HG02870 (cell line): ENCODE results near the gene RAB11FIP2.

Source experiments
- ATAC-seq: cut with Tn5 transposase; IDR thresholded peaks from one replicate; pipeline ENCODE4 v1.9.1; 2021; ENCODE audit warnings: mild to moderate bottlenecking, moderate library complexity; ENCODE audit not compliant: unreplicated experiment

Gene RAB11FIP2

DNA sequence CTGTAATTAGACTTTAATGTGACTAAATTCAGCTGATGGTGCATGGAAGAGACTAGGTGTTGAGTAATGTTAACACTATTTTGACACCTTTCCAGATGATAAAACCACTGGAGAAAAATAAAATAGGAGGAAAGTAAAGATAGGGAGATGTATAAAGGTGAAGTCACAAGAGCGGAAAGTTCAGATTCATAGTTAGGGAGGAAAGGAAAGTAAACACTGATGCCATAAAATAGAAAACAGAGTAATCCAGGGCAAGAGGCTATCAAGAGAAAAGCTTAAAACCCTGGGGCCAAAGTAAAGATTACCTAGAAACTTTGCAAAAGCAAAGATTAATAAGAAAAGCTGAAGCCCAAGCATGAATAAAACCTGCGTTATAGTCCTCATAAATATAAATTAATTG, 62.8 kb downstream of the RAB11FIP2 start:
- no peak for ATAC-seq

DNA sequence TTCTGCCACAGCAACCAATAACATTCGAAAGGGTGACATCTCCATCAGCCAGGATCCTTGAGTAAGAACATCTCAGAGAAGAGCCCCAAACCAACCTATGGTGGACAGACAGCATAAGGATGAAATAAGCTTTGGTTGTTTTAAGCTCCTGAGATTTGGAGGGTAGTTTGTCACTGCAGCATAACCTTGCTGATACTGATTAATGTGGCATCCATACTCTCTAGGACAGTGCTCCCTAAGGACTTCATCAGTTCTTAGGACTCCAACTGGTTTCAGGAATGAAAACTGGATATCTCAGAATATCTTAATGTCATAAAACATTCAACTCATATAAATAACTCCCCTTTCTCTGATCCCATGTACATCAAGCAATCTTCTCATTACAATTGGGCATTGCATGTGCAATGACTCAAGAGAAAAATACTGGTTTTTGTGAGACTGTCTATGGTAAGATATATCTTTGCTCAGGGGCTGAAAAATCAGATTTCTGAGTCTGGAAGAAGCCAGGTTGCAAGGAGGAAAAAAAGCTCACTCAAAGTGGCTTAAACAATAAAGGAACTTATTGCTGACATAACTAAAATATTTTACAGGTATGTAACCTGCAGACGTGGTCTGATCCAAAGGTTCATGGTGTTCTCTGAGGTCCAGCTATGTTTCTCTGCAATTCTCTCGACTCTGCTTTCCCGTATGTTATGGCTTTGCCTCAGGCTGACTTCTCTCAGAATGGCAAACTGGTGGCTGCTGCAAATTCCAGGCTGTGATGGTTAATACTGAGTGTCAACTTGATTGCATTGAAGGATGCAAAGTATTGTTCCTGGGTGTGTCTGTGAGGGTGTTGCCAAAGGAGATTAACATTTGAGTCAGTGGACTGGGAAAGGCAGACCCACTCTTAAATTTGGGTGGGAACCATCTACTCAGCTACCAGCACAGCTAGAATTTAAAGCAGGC, 65.7 kb downstream of the RAB11FIP2 start:
- no peak for ATAC-seq

DNA sequence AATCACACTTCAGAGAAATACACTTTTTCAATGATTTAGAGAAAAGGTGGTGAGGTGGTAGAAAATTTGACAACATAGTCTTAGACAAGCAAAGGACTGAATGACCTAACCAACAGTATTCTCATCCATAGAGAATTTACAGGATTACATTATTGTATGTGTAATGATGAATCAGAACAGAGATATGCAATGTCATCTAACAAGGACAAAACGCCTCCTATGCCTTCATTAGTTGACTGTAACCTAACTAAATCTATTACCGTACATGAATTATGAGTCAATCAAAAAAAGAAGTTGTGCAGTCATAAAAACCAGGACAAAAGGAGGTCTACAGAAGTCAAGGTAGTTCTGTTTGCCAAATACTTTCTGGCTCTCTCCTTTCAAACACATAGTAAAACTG, 66.5 kb downstream of the RAB11FIP2 start:
- no peak for ATAC-seq

DNA sequence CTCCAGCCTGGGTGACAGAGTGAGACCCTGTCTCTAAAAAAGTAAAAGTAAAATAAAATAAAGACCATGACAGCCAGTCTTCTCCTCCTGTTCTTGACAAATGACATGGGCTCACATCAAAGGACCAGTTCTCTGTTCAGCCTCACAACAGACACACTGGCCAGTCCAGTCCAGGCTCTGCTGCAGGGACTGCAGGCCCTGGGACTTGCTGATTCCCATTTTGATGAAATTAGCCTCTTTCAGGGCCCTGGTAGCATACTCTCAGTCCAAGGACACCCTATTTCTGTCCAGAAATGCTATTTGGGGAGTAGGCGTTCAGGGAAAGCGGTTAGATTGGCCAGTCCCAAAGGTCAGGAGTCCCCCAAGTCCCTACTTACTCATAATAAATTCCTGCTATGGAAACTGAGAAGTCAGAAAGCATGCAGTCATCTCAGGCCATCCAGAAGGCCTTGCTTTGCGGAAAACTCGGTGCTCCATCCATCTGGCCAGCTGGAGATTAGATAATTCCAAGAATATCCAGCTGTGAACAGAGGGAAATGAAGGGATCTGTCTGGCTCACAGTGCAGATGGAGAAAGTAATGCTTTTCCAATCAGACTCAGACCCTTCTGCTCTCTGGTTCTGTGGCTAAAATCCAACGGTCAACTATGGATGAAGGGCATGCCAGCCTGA, 74.4 kb downstream of the RAB11FIP2 start:
- no peak for ATAC-seq

DNA sequence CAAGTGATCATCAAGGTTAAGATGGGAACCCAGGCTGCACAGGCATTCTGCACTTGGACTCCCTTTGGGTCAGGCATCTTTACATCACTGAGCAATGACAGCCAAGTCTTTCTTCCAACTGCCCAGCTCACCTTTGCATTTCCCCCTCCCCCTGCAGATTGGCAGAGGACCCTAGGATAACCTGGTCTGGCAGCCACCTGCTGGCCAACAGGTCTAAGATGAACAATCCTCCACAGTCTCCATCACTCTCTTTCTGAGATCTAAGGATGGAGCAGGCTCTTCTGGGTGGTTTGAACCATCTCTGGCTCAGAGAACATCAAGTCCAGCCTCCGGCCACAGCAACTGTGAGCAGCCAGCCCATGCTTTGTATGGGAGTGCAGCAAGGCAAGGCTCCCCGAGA, 75.8 kb downstream of the RAB11FIP2 start:
- no peak for ATAC-seq

DNA sequence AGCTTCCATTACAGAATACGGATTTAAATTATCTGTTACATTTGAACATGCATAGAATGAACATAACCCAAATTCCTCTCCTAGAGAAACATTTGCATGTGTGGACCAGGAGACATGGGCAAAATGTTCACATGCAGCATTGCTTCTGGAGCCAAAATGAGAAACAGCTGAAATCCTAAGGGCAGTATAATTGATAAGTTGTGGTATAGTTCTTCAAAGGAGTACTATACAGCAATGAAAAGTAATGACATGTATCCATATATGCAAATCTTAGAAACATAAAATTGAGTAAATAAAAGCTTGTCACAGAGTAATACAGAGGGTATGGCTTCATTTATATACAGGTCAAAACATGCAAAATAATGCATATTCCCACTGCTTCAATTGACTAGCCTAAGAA, 77.1 kb downstream of the RAB11FIP2 start:
- no peak for ATAC-seq

DNA sequence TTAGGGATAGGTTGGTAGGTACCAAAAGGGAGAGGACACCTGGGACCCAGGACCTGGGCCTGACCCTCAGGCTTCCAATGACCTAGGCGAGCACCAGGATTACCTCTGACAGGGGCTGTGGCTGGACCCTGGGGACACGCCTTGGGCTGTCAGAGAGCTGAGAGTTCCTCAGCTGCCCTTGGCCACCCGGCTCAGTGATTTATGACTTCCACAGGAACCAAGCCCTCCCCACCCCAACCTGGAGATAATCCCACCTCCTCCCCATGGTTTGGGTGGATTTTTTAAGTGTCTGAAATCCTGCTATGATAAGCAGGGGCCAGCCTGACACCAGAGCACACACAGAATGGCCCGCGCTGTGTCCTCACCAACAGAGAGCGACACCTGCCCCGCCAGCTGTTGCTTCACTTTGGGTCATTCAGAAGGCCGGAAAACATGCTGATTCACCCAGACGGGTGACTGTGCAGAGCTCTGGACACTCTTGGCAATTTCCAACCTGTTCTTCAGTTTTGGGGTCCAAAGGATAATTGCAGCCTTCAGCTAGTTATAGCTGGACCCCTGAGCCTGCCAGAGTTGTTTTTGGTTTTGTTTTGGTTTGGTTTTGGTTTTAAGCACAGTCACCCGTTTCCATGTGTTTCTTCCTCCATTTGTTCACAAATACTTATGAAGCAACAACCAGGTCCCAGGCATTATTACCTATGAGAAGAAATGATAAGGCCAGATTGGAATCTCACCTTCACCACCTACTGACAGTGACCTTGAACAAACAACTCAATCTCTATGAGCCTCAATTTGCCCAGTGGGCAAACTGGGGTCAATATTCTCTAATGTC, 78.2 kb downstream of the RAB11FIP2 start:
- ATAC-seq: no peak

DNA sequence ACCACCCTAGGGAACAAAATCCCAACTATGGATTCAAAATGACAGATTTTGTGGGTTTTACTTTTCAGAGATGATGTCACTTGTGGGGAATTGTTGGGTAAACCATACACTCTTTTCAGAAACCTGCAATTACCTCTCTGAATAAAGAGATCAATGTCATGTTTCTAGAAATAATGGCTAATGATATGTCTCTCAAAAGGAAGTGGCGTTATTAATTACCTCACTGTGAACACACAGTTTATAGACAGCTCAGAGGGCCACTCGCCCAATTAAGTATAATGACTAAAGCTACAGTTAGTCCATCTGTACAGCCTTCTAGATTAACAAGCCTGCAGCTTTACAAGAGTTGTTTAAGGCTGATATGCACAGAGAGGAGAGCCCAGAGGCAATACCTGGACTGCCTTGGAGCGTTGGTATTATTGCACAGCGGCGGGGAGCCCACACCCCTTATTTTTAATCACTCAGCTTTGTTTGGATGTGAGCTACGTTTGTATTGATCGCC, 79.5 kb downstream of the RAB11FIP2 start:
- ATAC-seq: no peak

DNA sequence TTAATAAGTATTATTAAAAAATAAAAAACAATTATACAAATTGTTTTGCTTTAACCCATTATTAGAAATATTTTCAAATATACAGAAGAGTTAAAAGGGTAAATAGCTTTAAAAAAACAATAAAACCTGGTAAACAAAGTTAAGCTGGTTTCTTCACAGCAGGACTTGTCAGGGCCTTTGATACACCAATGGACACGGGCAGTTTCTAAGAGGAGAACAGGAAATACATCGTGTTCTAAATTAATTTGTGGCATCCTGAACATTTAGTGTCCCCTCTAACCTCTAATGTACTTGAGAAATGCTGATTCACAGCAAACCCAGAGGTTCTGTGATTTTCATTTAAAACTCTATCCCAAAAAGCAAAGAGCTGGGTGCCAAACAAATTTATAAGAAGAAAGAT, 80.8 kb downstream of the RAB11FIP2 start:
- ATAC-seq: no peak

DNA sequence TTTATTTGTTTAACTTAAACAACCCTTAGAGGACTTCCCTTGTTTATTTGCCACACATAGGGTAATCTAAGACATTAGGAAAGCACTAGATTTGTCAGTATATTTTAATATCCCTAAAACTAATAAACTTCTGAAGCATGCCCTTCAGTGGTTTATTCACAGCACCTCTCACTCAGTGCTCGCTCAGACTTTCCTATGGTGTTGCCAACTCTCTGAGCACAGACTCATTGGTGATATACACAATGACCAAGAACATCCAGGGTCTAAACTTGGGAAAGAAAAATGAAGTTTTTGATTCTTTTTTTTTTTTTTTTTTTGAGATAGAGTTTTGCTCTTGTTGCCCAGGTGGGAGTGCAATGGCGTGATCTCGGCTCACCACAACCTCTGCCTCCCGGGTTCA, 82.2 kb downstream of the RAB11FIP2 start:
- no peak for ATAC-seq

DNA sequence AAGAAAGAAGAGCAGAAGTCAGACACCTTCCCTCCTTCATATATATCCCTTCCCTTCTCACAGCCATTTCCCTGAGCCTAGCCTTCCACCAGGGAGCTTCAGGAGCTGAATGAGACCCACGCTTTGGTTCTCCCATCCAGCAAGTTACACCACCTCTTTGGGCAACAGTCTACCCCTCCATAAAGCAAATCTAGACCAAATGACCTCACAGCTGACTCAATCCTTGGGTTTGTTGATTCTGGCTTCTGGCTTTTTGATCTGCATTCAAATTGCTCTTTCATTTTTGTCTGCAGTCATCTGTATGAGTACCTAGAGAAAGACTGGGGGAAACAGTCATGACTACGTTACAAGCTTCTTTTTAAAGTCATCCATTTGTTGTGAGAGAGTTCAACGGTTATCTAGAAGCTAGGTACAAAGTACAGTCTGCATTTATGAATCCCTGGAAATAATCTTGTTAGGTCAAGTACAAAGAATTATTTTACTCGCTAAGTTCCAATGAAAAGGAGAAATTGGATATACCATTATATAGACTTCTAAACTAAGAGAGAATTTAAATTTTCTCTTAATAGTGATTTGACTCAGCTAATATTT, 86.3 kb downstream of the RAB11FIP2 start:
- no peak for ATAC-seq

DNA sequence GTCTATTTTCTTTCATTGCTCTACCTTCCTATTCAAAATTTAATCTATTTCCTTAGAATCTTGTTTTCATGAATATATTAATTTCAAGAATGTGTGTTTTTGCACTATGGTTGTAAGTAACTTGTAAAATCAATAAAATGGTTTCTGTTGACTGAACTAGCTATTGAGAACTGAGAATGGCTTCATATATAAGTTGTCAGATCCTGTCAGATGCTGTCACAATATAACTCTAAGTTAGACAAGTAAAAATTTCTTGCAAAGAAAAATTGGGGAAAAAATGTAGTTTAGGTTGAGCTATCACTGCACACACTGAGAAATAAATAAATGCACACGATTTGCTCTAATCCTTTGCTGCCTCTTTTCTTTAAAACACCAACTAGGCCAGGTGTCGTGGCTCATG, 89.8 kb downstream of the RAB11FIP2 start:
- ATAC-seq: no peak

DNA sequence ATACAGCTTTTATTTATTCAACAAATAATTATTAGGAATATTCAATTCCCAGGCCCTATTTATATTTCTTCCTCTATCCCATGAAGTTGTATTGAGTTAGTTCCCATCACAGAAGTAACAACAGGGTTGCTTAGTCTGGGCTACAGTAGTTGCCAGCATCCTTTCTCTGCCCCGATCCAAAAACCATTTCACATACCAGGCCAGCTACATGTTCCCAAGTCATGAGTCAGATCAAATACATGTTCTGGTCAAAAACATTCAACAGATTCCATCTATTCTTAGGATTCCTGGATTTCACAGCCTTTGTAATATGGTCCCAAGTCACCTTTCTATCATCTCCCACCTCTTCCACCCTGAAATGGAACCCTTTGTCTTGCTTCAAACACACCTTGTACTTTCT, 91.6 kb downstream of the RAB11FIP2 start:
- ATAC-seq: no peak
